H9 (cell line): ENCODE data around the gene INSL3. TPM values are rescaled to one million over a fixed set of nuclear protein-coding genes. Genes with fewer than 3 reads are reported as not detected.

Experiments
- DNase-seq: peaks from one replicate; pipeline ENCODE4 v3.0.0-alpha.2; 2017
- H2AFZ ChIP-seq: one replicate; pipeline ENCODE4 v1.6.1; 2013; ENCODE audit warnings: mild to moderate bottlenecking, low read length, control low read depth, moderate library complexity
- H2AK5ac ChIP-seq: 2 replicates; pipeline ENCODE4 v1.6.1; 2013; ENCODE audit warnings: low read length, control low read depth, mixed read lengths; ENCODE audit not compliant: insufficient read length
- H2BK120ac ChIP-seq: one replicate; pipeline ENCODE4 v1.6.1; 2013; ENCODE audit warnings: low read depth, mild to moderate bottlenecking, low read length, control low read depth, inconsistent platforms; ENCODE audit not compliant: poor library complexity, severe bottlenecking
- H2BK12ac ChIP-seq: 2 replicates; pipeline ENCODE4 v1.6.1; 2013; ENCODE audit warnings: low read length, control low read depth, mixed read lengths, low read depth; ENCODE audit not compliant: insufficient read length
- H2BK15ac ChIP-seq: 2 replicates; pipeline ENCODE4 v1.6.1; 2013; ENCODE audit warnings: low read depth, low read length, control low read depth
- H2BK20ac ChIP-seq: one replicate; pipeline ENCODE4 v1.6.1; 2013; ENCODE audit warnings: low read depth, mild to moderate bottlenecking, low read length, control low read depth, inconsistent platforms; ENCODE audit not compliant: poor library complexity, severe bottlenecking
- H2BK5ac ChIP-seq: 2 replicates; pipeline ENCODE4 v1.6.1; 2013; ENCODE audit warnings: low read length, control low read depth, mixed read lengths; ENCODE audit not compliant: insufficient read length
- H3K14ac ChIP-seq: 2 replicates; pipeline ENCODE4 v1.6.1; 2013; ENCODE audit warnings: low read length, control low read depth; ENCODE audit not compliant: insufficient read depth
- H3K18ac ChIP-seq: 2 replicates; pipeline ENCODE4 v1.6.1; 2013; ENCODE audit warnings: low read depth, mild to moderate bottlenecking, mixed read lengths, low read length, control low read depth; ENCODE audit not compliant: insufficient read length
- H3K23ac ChIP-seq: 2 replicates; pipeline ENCODE4 v1.6.1; 2013; ENCODE audit warnings: low read length, control low read depth, mixed read lengths, low read depth; ENCODE audit not compliant: insufficient read length
- H3K23me2 ChIP-seq: 2 replicates; pipeline ENCODE4 v1.6.1; 2013; ENCODE audit warnings: low read depth, mild to moderate bottlenecking, mixed read lengths, low read length, control low read depth; ENCODE audit not compliant: insufficient read length, poor library complexity, severe bottlenecking
- H3K27ac ChIP-seq: 2 replicates; pipeline ENCODE4 v1.5.1; 2013; ENCODE audit warnings: low read length, control low read depth, mixed read lengths, low read depth; ENCODE audit not compliant: insufficient read length
- H3K27me3 ChIP-seq: 2 replicates; pipeline ENCODE4 v1.6.1; 2013; ENCODE audit warnings: low read length, control low read depth, inconsistent platforms; ENCODE audit not compliant: insufficient read depth
- H3K4ac ChIP-seq: 2 replicates; pipeline ENCODE4 v1.6.1; 2013; ENCODE audit warnings: low read depth, mild to moderate bottlenecking, control low read depth, inconsistent platforms, low read length, moderate library complexity
- H3K4me1 ChIP-seq: 2 replicates; pipeline ENCODE4 v1.6.1; 2013; ENCODE audit warnings: low read length, control low read depth, inconsistent platforms; ENCODE audit not compliant: insufficient read depth
- H3K4me2 ChIP-seq: 2 replicates; pipeline ENCODE4 v1.6.1; 2013; ENCODE audit warnings: low read length, control low read depth, mixed read lengths; ENCODE audit not compliant: insufficient read length, insufficient read depth
- H3K56ac ChIP-seq: 2 replicates; pipeline ENCODE4 v1.6.1; 2013; ENCODE audit warnings: low read depth, mild to moderate bottlenecking, mixed read lengths, low read length, control low read depth; ENCODE audit not compliant: insufficient read length
- H3K79me1 ChIP-seq: 2 replicates; pipeline ENCODE4 v1.6.1; 2013; ENCODE audit warnings: low read depth, mild to moderate bottlenecking, moderate library complexity, low read length, control low read depth, inconsistent platforms; ENCODE audit not compliant: insufficient read depth, poor library complexity, severe bottlenecking
- H3K79me2 ChIP-seq: 2 replicates; pipeline ENCODE4 v1.6.1; 2013; ENCODE audit warnings: low read length, control low read depth, inconsistent platforms; ENCODE audit not compliant: insufficient read depth
- H3K9ac ChIP-seq: 2 replicates; pipeline ENCODE4 v1.6.1; 2013; ENCODE audit warnings: low read length, control low read depth, mixed read lengths; ENCODE audit not compliant: insufficient read length; ENCODE audit errors: extremely low read depth
- H3K9me3 ChIP-seq: one replicate; pipeline ENCODE4 v1.6.1; 2013; ENCODE audit warnings: low read depth, low read length, inconsistent platforms; ENCODE audit not compliant: control insufficient read depth
- H3T11ph ChIP-seq: one replicate; pipeline ENCODE4 v1.6.1; 2013; ENCODE audit warnings: mild to moderate bottlenecking, low read length, control low read depth, inconsistent platforms
- H4K20me1 ChIP-seq: one replicate; pipeline ENCODE4 v1.6.1; 2013; ENCODE audit not compliant: control insufficient read depth, insufficient read length, insufficient read depth
- H4K5ac ChIP-seq: 2 replicates; pipeline ENCODE4 v1.6.1; 2013; ENCODE audit warnings: low read depth, mild to moderate bottlenecking, mixed read lengths, low read length, control low read depth; ENCODE audit not compliant: insufficient read length
- H4K8ac ChIP-seq: replicated peaks from 2 replicates; pipeline ENCODE4 v1.6.1; 2013; ENCODE audit warnings: low read length, control low read depth, mixed read lengths, low read depth; ENCODE audit not compliant: insufficient read length
- H4K91ac ChIP-seq: 2 replicates; pipeline ENCODE4 v1.6.1; 2013; ENCODE audit warnings: low read depth, mild to moderate bottlenecking, moderate library complexity, mixed read lengths, low read length, control low read depth; ENCODE audit not compliant: insufficient read length
- H3K27ac Mint-ChIP-seq, 3 experiments: 2 replicates in 2 of 3; 3 replicates in 1 of 3; pipeline ENCODE4 v1.8.0; 2020 to 2021; ENCODE audit warnings: mixed read lengths in 3 of 3, mild to moderate bottlenecking in 1 of 3, moderate library complexity in 1 of 3
- H3K27me3 Mint-ChIP-seq: 2 replicates; pipeline ENCODE4 v1.8.0; 2021; ENCODE audit warnings: low read depth, mild to moderate bottlenecking, moderate library complexity, mixed read lengths
- H3K36me3 Mint-ChIP-seq, 3 experiments: 2 replicates in 2 of 3; 3 replicates in 1 of 3; pipeline ENCODE4 v1.8.0; 2020 to 2021; ENCODE audit warnings: low read depth in 3 of 3, mixed read lengths in 3 of 3; ENCODE audit not compliant: insufficient read depth in 1 of 3
- H3K4me1 Mint-ChIP-seq, 2 experiments: 2 replicates each; pipeline ENCODE4 v1.8.0; 2020; ENCODE audit warnings: mixed read lengths in 2 of 2
- H3K4me3 Mint-ChIP-seq, 2 experiments: 2 replicates in 1 of 2; 3 replicates in 1 of 2; pipeline ENCODE4 v1.8.0; 2020 to 2021; ENCODE audit warnings: mild to moderate bottlenecking in 2 of 2, mixed read lengths in 2 of 2, moderate library complexity in 1 of 2
- H3K9me3 Mint-ChIP-seq, 2 experiments: 2 replicates in 1 of 2; 3 replicates in 1 of 2; pipeline ENCODE4 v1.8.0; 2020; ENCODE audit warnings: mild to moderate bottlenecking in 2 of 2, mixed read lengths in 2 of 2, moderate library complexity in 1 of 2
- WGBS: extraction: QIAGEN DNeasy Blood & Tissue Kit; methylation state at CpG from one replicate; pipeline ENCODE4 v1.1.7; 2013; ENCODE audit warnings: missing lambda C conversion rate, low lambda C conversion rate, mixed read lengths; ENCODE audit not compliant: insufficient read length; ENCODE audit errors: extremely low coverage; 5-methylcytosine and 5-hydroxymethylcytosine counted together
- total RNA-seq: library from RNA; stranded (reverse); gene quantifications from 2 replicates; pipeline ENCODE4 v1.2.1, GENCODE V29; 2021
- TF ChIP-seq, protein P1 (sequence below): fragments of 200-600 bp; sonication (generic); conservative IDR thresholded peaks from 3 replicates; pipeline ENCODE4 v1.8.0; 2021; ENCODE audit warnings: antibody characterized with exemption, mild to moderate bottlenecking

Gene INSL3
- total RNA-seq, 1 experiment from 2014 or later = 0.63 TPM

GRCh38 chr19:17766543-17767131, 54.7 kb downstream of the INSL3 start:
- Histone ChIP-seq H2BK120ac (no peak overlapping the region), H3K56ac (no peak overlapping the region), H3K4ac (no peak overlapping the region), H2AK5ac (no peak overlapping the region), H3K9ac (no peak overlapping the region), H3K27me3 (no peaks in the 10 kb centered on the region), H3K27ac (no peak overlapping the region), H3K79me1 (no peaks in the 10 kb centered on the region), H3K14ac (no peak overlapping the region), H4K20me1 (no peaks in the 10 kb centered on the region), H2AFZ (no peak overlapping the region), H3K18ac (no peak overlapping the region), H3T11ph (no peak overlapping the region), H2BK15ac (no peak overlapping the region), H3K4me2 (no peak overlapping the region), H2BK20ac (no peak overlapping the region), H2BK5ac (no peak overlapping the region), H4K8ac (no peak overlapping the region), H4K5ac (no peak overlapping the region), H3K79me2 (no peaks in the 10 kb centered on the region), H3K4me1 (no peaks in the 10 kb centered on the region), H3K9me3 (no peaks in the 10 kb centered on the region), H4K91ac (no peak overlapping the region), H3K23me2 (no peaks in the 10 kb centered on the region), H2BK12ac (no peak overlapping the region), H3K23ac (no peak overlapping the region)
- H3K4me1 Mint-ChIP-seq = peaks cover 5 to 13% of the 10 kb centered on the region in 2 experiments
- DNase-seq = peak; percentile 93
- TF ChIP-seq, protein P1, sequence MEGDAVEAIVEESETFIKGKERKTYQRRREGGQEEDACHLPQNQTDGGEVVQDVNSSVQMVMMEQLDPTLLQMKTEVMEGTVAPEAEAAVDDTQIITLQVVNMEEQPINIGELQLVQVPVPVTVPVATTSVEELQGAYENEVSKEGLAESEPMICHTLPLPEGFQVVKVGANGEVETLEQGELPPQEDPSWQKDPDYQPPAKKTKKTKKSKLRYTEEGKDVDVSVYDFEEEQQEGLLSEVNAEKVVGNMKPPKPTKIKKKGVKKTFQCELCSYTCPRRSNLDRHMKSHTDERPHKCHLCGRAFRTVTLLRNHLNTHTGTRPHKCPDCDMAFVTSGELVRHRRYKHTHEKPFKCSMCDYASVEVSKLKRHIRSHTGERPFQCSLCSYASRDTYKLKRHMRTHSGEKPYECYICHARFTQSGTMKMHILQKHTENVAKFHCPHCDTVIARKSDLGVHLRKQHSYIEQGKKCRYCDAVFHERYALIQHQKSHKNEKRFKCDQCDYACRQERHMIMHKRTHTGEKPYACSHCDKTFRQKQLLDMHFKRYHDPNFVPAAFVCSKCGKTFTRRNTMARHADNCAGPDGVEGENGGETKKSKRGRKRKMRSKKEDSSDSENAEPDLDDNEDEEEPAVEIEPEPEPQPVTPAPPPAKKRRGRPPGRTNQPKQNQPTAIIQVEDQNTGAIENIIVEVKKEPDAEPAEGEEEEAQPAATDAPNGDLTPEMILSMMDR = peak; percentile 94
- H3K27ac Mint-ChIP-seq = no peak overlapping the region
- H3K36me3 Mint-ChIP-seq = peaks cover 1 to 26% (median 2%) of the 10 kb centered on the region in 3 experiments
- whole genome bisulfite sequencing = no CpG with 5 or more reads among the region's 29 CpGs
- no peaks in the 10 kb centered on the region for H3K27me3 Mint-ChIP-seq
- H3K4me3 Mint-ChIP-seq = peak overlapping the region; percentile 30 to 38; a peak in 2 of 5 replicates
- H3K9me3 Mint-ChIP-seq = no peaks in the 10 kb centered on the region; a peak in 1 of 5 replicates

Other genes with a start within 250 kb of the INSL3 start
- gene UNC13A, start 133.2 kb downstream of the INSL3 start, total RNA-seq = 21.6 and 22.2 TPM in 2 replicates
- gene MAP1S, start 102.0 kb downstream of the INSL3 start, total RNA-seq = 158 and 160 TPM in 2 replicates
- gene FCHO1, start 70.0 kb downstream of the INSL3 start, total RNA-seq = 13.1 and 13.7 TPM in 2 replicates
- 0.96 and 1.0 TPM in 2 replicates for gene B3GNT3, start 26.4 kb downstream of the INSL3 start, total RNA-seq
- gene JAK3, start 26.5 kb upstream of the INSL3 start, total RNA-seq = 3.3 and 3.5 TPM in 2 replicates
- 2,837 and 2,851 TPM in 2 replicates for gene RPL18A, start 38.4 kb upstream of the INSL3 start, total RNA-seq
- 1.7 and 1.8 TPM in 2 replicates for gene SLC5A5, start 50.4 kb upstream of the INSL3 start, total RNA-seq
- 117 and 119 TPM in 2 replicates for gene CCDC124, start 111.5 kb upstream of the INSL3 start, total RNA-seq
- gene KCNN1, start 145.6 kb upstream of the INSL3 start, total RNA-seq = 8.4 and 9.2 TPM in 2 replicates
- gene ARRDC2, start 186.7 kb upstream of the INSL3 start, total RNA-seq = 9.5 and 10.5 TPM in 2 replicates